ENCODE data around the gene FAXC. TPM values are rescaled to one million over a fixed set of nuclear protein-coding genes. Genes with fewer than 3 reads are reported as not detected.
"Not testable (repeated sequence)": the region's sequence is repeated elsewhere in the genome, so short reads cannot be mapped to it uniquely, and the experiment has no call there.

Gene FAXC
- total RNA-seq, 1 donor from 2014 or later, result 2.2 TPM

DNA sequence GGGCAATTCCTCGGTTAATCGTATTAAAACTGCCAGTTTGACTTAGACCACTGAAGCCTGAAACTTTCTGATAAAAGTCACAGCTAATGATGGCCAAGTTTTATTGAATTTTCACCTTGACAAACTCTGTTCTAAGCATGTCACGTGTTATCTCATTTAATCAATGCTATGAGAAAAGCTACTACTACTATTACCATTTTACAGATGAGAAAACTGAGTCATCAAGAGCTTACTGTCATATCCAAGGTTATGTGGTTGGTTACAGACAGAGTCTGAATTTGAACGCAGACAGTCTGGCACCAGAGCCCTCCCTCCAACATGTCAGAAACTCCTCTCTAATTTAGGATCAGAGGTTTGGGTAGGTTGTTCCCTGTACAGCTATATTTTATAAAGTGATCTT, 4.3 kb downstream of the FAXC start:
- H3K4me1 Mint-ChIP-seq (ENCODE audit: unreplicated experiment), result peaks cover 5% of the 10 kb centered on the region
- no peak overlapping the region for H3K27ac Mint-ChIP-seq (ENCODE audit: unreplicated experiment)
- H3K27me3 Mint-ChIP-seq (ENCODE audit: unreplicated experiment), result peaks cover 2% of the 10 kb centered on the region
- H3K36me3 Mint-ChIP-seq (ENCODE audit: low read depth, unreplicated experiment), result no peaks in the 10 kb centered on the region
- H3K9me3 Mint-ChIP-seq (ENCODE audit: unreplicated experiment), result no peaks in the 10 kb centered on the region
- TF ChIP-seq, protein P1, sequence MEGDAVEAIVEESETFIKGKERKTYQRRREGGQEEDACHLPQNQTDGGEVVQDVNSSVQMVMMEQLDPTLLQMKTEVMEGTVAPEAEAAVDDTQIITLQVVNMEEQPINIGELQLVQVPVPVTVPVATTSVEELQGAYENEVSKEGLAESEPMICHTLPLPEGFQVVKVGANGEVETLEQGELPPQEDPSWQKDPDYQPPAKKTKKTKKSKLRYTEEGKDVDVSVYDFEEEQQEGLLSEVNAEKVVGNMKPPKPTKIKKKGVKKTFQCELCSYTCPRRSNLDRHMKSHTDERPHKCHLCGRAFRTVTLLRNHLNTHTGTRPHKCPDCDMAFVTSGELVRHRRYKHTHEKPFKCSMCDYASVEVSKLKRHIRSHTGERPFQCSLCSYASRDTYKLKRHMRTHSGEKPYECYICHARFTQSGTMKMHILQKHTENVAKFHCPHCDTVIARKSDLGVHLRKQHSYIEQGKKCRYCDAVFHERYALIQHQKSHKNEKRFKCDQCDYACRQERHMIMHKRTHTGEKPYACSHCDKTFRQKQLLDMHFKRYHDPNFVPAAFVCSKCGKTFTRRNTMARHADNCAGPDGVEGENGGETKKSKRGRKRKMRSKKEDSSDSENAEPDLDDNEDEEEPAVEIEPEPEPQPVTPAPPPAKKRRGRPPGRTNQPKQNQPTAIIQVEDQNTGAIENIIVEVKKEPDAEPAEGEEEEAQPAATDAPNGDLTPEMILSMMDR (IDR thresholded peaks at IDR 0.05; ENCODE audit: unreplicated experiment), result no peak
- H3K4me3 Mint-ChIP-seq (ENCODE audit: unreplicated experiment), result no peak overlapping the region
- no peak for DNase-seq (ENCODE audit: low spot score)

DNA sequence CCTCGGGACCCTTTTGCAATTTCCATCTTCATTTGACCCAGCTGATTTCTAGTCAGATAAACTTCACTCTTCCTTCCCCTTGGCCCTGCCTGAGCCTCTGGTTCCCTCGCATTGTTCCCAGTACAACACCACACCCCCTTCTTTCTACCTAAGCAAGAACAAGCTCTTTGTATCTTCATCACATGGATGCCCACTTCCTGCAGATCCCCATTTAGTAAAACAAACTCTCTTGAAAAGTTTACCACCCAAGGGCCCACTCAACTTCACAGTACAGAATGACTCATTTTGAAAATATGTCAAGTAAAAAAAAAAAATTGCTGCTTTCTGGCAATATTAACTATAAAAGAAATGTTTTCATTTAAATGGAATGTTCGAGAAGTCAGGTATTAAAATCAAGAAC, 5.2 kb downstream of the FAXC start:
- TF ChIP-seq, protein P1 (IDR thresholded peaks at IDR 0.05; ENCODE audit: unreplicated experiment), result no peak
- Mint-ChIP-seq H3K4me3 (ENCODE audit: unreplicated experiment) (no peak overlapping the region), H3K36me3 (ENCODE audit: low read depth, unreplicated experiment) (no peaks in the 10 kb centered on the region), H3K27ac (ENCODE audit: unreplicated experiment) (no peak overlapping the region), H3K9me3 (ENCODE audit: unreplicated experiment) (no peaks in the 10 kb centered on the region), H3K4me1 (ENCODE audit: unreplicated experiment) (peaks cover 5% of the 10 kb centered on the region), H3K27me3 (ENCODE audit: unreplicated experiment) (peaks cover 1% of the 10 kb centered on the region)
- DNase-seq (ENCODE audit: low spot score), result no peak

DNA sequence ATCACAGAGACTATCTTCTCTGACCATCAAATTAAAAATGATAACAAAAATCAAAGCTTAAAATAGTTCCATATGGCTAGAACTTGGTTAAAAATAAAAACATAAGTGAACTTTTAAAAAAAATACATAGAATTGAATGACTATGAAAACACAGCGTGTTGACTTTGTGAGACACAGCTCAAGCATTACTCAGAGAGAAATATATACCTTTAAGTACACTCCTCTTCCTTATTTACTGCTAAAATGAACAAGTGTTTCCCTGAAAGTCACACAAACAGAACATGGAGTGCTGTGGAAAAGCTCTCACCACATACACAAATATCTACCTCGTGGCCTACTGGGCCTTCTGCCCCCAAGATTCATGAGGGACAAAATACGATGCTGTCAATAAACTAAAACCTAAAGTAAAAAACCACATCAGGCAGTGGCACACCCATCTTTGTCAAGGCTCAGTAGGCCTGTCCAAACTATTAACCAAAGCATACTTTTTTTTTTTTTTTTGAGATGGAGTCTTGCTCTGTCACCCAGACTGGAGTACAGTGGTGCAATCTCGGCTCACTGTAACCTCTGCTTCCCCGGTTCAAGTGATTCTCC, 7.5 kb downstream of the FAXC start:
- Mint-ChIP-seq H3K9me3 (ENCODE audit: unreplicated experiment) (no peaks in the 10 kb centered on the region), H3K27ac (ENCODE audit: unreplicated experiment) (no peak overlapping the region), H3K27me3 (ENCODE audit: unreplicated experiment) (peaks cover 1% of the 10 kb centered on the region), H3K4me3 (ENCODE audit: unreplicated experiment) (no peak overlapping the region), H3K36me3 (ENCODE audit: low read depth, unreplicated experiment) (no peaks in the 10 kb centered on the region), H3K4me1 (ENCODE audit: unreplicated experiment) (peaks cover 5% of the 10 kb centered on the region)
- DNase-seq (ENCODE audit: low spot score), result no peak
- TF ChIP-seq, protein P1 (IDR thresholded peaks at IDR 0.05; ENCODE audit: unreplicated experiment), result no peak

DNA sequence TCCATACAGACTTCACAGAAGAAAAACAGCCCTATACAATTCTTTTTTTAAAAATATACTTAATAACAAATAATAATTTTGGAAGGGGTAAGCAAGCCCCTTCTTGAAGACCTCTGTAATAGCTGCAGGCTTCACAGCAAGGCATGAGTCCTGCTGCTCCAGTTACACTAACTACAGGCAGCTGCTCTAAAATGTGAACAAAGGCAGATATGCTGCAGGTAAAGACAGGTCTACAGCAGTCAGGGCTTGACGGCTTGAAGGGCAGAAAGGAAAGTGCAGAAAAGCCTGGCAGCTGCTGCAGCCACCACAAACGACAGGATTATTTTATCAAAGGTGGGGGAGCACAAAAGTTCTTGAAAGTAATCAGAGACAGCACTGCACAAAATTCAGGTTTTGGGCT, 11.3 kb downstream of the FAXC start:
- H3K36me3 Mint-ChIP-seq (ENCODE audit: low read depth, unreplicated experiment), result no peaks in the 10 kb centered on the region
- H3K9me3 Mint-ChIP-seq (ENCODE audit: unreplicated experiment), result no peaks in the 10 kb centered on the region
- H3K27ac Mint-ChIP-seq (ENCODE audit: unreplicated experiment), result no peak overlapping the region
- TF ChIP-seq, protein P1 (IDR thresholded peaks at IDR 0.05; ENCODE audit: unreplicated experiment), result no peak
- H3K27me3 Mint-ChIP-seq (ENCODE audit: unreplicated experiment), result no peaks in the 10 kb centered on the region
- H3K4me1 Mint-ChIP-seq (ENCODE audit: unreplicated experiment), result peaks cover 5% of the 10 kb centered on the region
- no peak overlapping the region for H3K4me3 Mint-ChIP-seq (ENCODE audit: unreplicated experiment)
- DNase-seq (ENCODE audit: low spot score), result no peak

DNA sequence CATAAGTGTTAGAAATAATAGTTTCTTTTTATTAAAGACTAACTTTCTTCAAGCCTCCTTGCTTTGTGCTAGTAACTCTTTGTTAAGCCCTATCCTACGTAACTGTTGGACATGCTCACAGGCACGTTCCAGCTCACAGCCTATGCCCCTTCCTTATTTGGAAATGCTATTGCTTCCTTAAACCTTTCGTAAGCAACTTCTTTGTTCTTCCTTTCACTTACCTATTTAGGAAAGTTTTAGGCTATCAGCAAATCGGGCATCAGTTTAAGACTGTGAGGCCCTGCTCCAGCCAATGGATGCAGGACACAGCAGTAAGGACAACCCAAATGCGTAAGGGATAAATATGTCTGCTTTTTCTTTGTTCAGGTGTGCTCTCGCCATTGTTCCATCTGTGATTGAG, 14.2 kb downstream of the FAXC start:
- not testable (repeated sequence) for DNase-seq (ENCODE audit: low spot score); H3K27ac Mint-ChIP-seq (ENCODE audit: unreplicated experiment); H3K4me1 Mint-ChIP-seq (ENCODE audit: unreplicated experiment); H3K27me3 Mint-ChIP-seq (ENCODE audit: unreplicated experiment); H3K36me3 Mint-ChIP-seq (ENCODE audit: low read depth, unreplicated experiment); H3K4me3 Mint-ChIP-seq (ENCODE audit: unreplicated experiment); H3K9me3 Mint-ChIP-seq (ENCODE audit: unreplicated experiment)
